HG03039 (cell line): ENCODE measurements around the gene RACGAP1.

Experiments used
- ATAC-seq: cut with Tn5 transposase; IDR thresholded peaks from one replicate; pipeline ENCODE4 v1.9.1; 2021; ENCODE audit warnings: mild to moderate bottlenecking, moderate library complexity; ENCODE audit not compliant: unreplicated experiment

The RACGAP1 gene

GRCh38 chr12:49957570-49957967 is 67.7 kb downstream of the RACGAP1 start:
- no peak for ATAC-seq

- ATAC-seq: no peak
Measured at GRCh38 chr12:49956663-49957569, 68.4 kb downstream of the RACGAP1 start.

GRCh38 chr12:49955899-49956662 is 69.2 kb downstream of the RACGAP1 start:
- no peak for ATAC-seq

- no peak for ATAC-seq
Measured at GRCh38 chr12:49954863-49955830, 70.1 kb downstream of the RACGAP1 start.

- no peak for ATAC-seq
Measured at GRCh38 chr12:49953961-49954846, 71.1 kb downstream of the RACGAP1 start.

GRCh38 chr12:49953151-49953550 is 72.1 kb downstream of the RACGAP1 start:
- no peak for ATAC-seq

- ATAC-seq: no peak
Measured at GRCh38 chr12:49952391-49953055, 72.8 kb downstream of the RACGAP1 start.

GRCh38 chr12:49951411-49952240 is 73.7 kb downstream of the RACGAP1 start:
- no peak for ATAC-seq

- ATAC-seq: no peak
Measured at GRCh38 chr12:49950273-49951251, 74.7 kb downstream of the RACGAP1 start, which contains the start of gene AQP2. Gene AQP2 (plus strand): TSS chr12:49950737. CDS start chr12:49950831, 94 bp downstream.

GRCh38 chr12:49949866-49950265 is 75.4 kb downstream of the RACGAP1 start:
- ATAC-seq: no peak

GRCh38 chr12:49948866-49949845 is 76.1 kb downstream of the RACGAP1 start:
- ATAC-seq: no peak

GRCh38 chr12:49947593-49948226 is 77.6 kb downstream of the RACGAP1 start:
- ATAC-seq: no peak

GRCh38 chr12:49946497-49946896 is 78.8 kb downstream of the RACGAP1 start:
- ATAC-seq: no peak

- ATAC-seq: no peak
Measured at GRCh38 chr12:49946086-49946485, 79.2 kb downstream of the RACGAP1 start.

GRCh38 chr12:49945394-49946080 is 79.8 kb downstream of the RACGAP1 start:
- ATAC-seq: no peak
